GM21447 (cell line): ENCODE results near the gene SPIC.
"Not testable (repeated sequence)": the region's sequence is repeated elsewhere in the genome, so short reads cannot be mapped to it uniquely, and the experiment has no call there.

Experiments
- ATAC-seq: cut with Tn5 transposase; IDR thresholded peaks from one replicate; pipeline ENCODE4 v1.9.1; 2021; ENCODE audit not compliant: unreplicated experiment

SPIC gene

DNA sequence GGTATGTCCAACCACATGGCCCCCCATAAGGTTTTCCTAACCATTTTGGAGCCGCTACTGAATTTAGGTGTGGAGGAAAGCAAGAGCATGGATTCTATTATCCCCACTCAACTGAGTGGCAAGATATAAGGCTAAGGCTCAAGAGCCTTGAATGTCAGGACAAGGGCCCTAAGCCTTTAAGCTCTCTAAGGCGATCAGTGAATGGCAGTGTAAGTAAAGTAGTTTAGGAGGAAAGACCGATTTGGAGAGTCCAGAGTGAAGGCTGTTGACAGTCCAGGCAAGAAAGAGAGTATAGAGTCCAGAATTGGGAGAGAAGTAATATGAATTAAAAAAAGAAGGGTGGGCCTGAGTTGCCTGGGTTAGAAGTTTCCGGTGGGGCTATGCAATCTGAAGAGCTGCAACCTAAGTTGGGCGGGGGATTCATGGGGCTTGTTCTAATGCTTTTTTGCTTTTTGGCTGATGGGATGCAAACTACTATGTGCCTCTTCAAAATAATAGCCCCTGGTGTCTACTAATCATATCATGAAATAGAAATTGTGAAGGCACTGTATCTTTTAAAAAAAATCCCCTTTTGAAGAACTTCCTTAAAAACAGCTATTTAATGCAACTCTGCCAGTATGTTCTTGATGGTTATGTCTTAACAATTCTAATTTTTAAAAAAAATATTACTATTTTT is at the start of gene SPIC:
SPIC (plus strand) TSS at position 626 of the 676 bp plus-strand sequence. CDS start 1,569 bp downstream, outside the sequence.
- no peak for ATAC-seq

GRCh38 chr12:101430456-101430855 is 44.7 kb upstream of the SPIC start:
- ATAC-seq, result no peak

GRCh38 chr12:101436136-101436535 is 39.0 kb upstream of the SPIC start:
- ATAC-seq, result no peak

- no peak for ATAC-seq
These were observed 35.9 kb upstream of the SPIC start for GRCh38 chr12:101439236-101439635.

DNA sequence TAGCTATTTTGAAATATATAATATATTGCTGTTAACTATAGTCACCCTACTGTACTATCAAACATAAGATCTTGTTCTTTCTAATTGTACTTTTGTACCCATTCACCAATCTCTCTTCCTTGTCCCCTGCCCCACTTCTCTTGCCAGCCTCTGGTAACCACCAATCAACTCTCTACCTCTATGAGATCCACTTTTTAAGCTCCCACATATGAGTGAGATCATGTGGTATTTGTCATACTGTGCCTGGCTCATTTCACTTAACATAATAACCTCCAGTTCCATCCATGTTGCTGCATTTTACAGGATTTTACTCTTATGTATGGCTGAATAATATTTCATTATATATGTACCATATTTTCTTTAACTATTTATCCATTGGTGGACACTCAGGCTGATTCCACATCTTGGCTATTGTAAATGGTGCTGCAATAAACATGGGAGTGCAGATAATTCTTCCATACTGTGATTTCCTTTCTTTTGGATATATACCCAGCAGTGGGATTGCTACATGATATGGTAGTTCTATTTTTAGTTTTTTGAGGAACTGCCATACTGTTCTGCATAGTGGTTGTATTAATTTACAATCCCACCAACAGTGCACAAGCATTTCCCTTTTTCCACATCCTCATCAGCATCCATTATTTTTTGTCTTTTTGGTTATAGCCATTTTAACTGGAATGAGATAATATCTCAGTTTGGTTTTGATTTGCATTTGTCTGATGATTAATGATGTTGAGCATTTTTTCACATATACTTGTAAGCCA is 33.5 kb upstream of the SPIC start:
- ATAC-seq, result no peak

- no peak for ATAC-seq
These were observed 19.5 kb upstream of the SPIC start for GRCh38 chr12:101455685-101456084.

DNA sequence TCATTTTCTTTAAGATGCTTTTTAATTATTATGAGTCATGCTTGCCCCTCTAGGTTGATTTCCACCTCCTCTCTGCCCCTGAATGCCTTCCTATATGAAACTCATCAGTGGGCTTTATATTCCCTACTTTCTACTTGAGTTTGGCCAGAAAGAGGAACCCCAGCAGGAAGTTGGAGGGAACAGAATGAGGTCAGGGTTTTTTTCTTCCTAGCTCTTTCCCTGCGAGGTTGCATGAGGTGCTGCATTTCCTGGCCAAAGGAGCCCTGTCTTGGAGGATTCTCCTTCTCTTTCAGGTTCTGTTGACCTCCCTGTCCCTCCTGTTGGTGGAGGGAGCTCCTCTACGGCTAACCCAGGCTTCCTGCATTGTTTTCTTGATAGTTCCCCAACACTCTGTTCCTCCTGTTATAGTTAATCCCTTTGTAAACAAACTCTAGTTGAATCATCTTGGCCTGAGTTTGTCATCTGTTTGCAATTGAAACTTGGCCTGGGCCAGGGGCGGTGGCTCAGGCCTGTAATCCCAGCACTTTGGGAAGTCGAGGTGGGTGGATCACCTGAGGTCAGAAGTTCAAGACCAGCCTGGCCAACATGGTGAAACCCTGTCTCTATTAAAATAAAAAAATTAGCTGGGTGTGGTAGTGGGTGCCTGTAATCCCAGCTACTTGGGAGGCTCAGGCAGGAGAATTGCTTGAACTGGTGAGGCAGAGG is 15.3 kb upstream of the SPIC start:
- no peak for ATAC-seq

DNA sequence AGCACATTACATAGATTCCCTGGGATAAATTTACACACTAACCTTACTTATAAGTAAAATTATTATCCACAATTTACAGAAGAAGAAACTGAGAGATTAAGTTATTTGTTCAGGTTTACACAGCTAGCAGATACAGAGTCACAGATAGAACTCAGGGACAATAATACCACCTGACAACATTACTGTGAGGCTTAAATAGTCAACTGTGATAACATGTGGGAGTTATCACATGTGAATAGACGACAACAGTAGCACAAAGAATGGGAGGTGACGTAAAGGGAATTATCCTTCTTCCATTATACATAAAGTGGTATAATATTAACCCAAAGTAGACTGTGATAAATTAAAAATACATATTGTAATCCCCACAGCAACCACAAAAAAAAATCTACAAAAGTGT is 6.2 kb upstream of the SPIC start:
- no peak for ATAC-seq

DNA sequence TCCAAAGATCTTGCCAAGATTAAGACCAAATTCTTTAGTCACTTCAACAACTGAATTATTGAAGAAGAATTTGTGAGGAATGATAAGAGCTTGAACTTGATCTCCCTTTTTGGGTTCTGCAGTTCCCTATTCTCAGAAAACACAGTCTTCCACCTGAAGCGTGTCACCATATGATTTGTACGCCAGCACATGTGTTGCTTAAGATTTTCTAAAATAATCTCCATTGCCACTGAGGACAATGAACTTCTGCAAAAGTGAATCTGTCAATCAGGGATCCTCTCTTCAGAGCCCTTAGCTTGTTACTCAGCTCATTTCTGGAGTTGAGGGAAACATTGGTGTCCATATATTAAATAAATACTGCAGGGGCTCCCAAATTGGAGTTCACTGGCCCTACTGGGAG is 4.2 kb upstream of the SPIC start:
- ATAC-seq, result no peak

GRCh38 chr12:101471878-101472277 is 3.3 kb upstream of the SPIC start:
- ATAC-seq, result not testable (repeated sequence)

GRCh38 chr12:101474248-101474647 is 888 bp upstream of the SPIC start:
- ATAC-seq, result no peak

GRCh38 chr12:101475751-101476305 is 692 bp downstream of the SPIC start:
- no peak for ATAC-seq

GRCh38 chr12:101480849-101481248 is 5.7 kb downstream of the SPIC start:
- no peak for ATAC-seq

GRCh38 chr12:101485021-101485420 is 9.9 kb downstream of the SPIC start:
- no peak for ATAC-seq

GRCh38 chr12:101488469-101488868 is 13.3 kb downstream of the SPIC start:
- no peak for ATAC-seq

- no peak for ATAC-seq
These were observed 15.3 kb downstream of the SPIC start for GRCh38 chr12:101490286-101490920.

DNA sequence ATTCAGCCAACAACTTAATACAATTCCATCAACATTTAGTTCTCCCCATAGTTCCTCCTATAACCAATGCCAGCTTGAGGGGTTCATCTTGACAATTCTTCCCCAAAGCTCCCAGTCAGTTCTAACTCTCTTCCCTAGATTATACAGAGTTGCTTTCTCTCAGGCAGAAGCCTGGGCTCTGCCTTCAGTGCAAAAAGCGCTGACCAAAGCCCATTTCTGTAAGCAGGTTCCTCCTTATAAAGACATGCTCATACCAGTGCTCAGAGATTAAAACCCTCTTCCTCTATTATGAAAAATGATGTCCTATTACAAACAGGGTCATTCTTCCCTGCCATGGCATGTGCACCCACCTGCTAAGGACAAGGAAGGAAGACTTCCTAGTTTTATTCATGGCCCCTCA is 16.2 kb downstream of the SPIC start:
- ATAC-seq, result no peak

- ATAC-seq, result no peak
These were observed 18.4 kb downstream of the SPIC start for GRCh38 chr12:101493556-101493955.

DNA sequence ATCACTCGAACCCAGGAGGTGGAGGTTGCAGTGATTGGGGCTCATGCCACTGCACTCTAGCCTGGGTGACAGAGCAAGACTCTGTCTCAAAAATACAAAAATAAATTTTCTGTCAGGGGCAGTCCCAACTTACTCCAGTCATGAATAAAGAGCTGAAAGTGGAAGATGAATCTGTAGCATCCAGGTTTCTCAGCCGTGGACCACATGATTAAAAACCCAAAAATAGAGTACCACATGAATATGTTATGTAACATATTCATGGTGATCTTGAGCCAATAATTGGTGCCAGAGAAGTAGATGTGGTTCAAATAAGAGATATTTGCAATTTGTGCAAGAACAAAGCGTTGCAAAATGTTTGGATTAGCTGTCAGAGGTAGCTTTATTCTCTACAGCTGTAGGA is 23.1 kb downstream of the SPIC start:
- no peak for ATAC-seq

DNA sequence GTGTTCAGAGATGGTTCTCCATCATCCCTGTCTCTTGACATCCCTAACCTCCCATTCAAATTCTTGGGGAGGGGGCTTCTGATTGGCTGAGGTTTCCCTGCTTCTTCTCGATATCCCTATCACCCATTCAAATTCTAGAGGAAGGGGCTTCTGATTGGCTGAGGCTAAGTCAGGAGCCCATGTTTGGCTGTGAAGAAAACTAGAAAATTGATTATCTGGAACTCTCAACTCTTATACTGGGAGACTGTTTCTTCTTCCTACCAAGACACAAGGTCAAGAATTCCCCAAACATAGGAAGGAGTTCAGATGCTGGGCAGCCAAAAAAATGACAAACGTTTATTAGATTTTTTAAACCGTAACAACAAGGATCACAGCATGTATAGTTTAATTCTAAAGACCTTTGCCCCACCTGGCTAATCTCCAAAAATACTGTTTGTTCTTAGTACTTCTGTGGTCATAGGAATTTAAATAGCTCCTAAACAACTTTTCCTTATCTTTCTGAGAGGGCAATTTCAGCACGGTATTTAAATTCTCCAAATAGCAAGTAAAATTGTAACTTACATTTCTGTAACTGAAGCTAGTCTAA is 26.4 kb downstream of the SPIC start:
- no peak for ATAC-seq

DNA sequence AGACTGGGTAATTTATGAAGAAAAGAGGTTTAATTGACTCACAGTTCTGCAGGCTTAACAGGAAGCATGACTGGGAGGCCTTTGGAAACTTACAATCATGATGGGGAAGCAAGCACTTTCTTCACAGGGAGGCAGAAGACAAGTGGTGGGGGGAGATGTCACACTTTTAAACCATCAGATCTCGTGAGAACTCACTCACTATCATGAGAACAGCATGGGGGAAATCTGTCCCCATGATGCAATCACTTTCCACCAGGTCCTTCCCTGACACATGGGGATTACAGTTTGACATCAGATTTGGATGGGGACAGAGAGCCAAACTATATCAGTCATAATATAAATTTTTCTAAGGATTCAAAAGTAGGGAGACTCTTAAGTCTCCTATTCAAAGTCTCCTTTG is 46.0 kb downstream of the SPIC start:
- ATAC-seq, result no peak
